Uterus (tissue), 2 donors: ENCODE measurements around the gene SEC22B.
"Not testable (repeated sequence)": the region's sequence is repeated elsewhere in the genome, so short reads cannot be mapped to it uniquely, and the experiment has no call there.

ENCODE experiments used
- POLR2A ChIP-seq, 2 donors: fragments of 450-650 bp; IDR thresholded peaks; one replicate each; pipeline ENCODE4 v1.6.1; 2016; ENCODE audit warnings: antibody characterized with exemption in 2 of 2, mild to moderate bottlenecking in 1 of 2, moderate library complexity in 1 of 2
- TF ChIP-seq, protein P1 (sequence below), 4 experiments: fragments of 200-600 bp in 2 of 4; fragments of 450-650 bp in 2 of 4; sonication (generic) in 2 of 4; IDR thresholded peaks; one replicate each; pipeline ENCODE4 v1.5.1; 2016 to 2019; ENCODE audit warnings: antibody characterized with exemption in 4 of 4, mild to moderate bottlenecking in 2 of 4, moderate library complexity in 1 of 4

DNA sequence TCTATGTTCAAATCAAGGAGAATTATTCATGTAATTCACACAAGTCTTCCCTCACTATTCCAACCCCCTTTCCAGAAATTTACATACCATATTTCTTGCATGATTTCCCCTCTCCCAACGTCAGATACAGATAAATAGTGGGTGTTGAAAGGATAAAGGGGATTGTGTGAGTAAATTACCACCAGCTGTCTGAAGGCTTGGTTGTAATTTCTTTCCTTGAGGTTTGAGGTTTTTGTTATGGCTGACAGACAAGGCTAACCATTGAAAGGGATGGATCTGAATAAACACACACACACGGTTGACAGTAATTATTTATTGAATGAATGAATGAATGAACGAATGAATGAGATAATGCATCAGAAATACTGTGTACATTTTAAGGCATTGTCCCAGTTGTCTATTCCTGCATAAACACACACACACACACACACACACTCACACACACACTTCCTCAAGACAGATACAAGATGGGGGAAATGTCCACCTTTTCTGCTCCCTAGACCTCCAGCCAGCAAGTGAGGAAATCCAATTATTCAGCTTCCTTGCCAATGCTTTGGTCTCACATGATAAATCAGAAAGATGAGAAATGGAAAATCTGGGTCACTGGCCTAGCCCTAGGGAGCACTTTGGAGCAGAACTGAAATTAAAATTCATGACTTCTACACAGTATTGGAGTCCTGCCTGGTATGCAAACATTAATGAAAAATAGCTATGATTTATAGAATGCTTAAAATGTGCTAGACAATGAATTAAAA is 41.0 kb upstream of the SEC22B start:
- TF ChIP-seq, protein P1, sequence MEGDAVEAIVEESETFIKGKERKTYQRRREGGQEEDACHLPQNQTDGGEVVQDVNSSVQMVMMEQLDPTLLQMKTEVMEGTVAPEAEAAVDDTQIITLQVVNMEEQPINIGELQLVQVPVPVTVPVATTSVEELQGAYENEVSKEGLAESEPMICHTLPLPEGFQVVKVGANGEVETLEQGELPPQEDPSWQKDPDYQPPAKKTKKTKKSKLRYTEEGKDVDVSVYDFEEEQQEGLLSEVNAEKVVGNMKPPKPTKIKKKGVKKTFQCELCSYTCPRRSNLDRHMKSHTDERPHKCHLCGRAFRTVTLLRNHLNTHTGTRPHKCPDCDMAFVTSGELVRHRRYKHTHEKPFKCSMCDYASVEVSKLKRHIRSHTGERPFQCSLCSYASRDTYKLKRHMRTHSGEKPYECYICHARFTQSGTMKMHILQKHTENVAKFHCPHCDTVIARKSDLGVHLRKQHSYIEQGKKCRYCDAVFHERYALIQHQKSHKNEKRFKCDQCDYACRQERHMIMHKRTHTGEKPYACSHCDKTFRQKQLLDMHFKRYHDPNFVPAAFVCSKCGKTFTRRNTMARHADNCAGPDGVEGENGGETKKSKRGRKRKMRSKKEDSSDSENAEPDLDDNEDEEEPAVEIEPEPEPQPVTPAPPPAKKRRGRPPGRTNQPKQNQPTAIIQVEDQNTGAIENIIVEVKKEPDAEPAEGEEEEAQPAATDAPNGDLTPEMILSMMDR (IDR thresholded peaks at IDR 0.05) = not testable (repeated sequence)
- not testable (repeated sequence) for TF ChIP-seq POLR2A (IDR thresholded peaks at IDR 0.05)
